ENCODE data around the gene SLC37A4. TPM values are rescaled to one million over a fixed set of nuclear protein-coding genes. Genes with fewer than 3 reads are reported as not detected.

The SLC37A4 gene
- total and polyA plus RNA-seq, 10 of the 15 experiments (the other 5 are each of a cell fraction or from before 2014, with no cell fraction given): 11.6 to 29.7 (median 20.4) TPM

DNA sequence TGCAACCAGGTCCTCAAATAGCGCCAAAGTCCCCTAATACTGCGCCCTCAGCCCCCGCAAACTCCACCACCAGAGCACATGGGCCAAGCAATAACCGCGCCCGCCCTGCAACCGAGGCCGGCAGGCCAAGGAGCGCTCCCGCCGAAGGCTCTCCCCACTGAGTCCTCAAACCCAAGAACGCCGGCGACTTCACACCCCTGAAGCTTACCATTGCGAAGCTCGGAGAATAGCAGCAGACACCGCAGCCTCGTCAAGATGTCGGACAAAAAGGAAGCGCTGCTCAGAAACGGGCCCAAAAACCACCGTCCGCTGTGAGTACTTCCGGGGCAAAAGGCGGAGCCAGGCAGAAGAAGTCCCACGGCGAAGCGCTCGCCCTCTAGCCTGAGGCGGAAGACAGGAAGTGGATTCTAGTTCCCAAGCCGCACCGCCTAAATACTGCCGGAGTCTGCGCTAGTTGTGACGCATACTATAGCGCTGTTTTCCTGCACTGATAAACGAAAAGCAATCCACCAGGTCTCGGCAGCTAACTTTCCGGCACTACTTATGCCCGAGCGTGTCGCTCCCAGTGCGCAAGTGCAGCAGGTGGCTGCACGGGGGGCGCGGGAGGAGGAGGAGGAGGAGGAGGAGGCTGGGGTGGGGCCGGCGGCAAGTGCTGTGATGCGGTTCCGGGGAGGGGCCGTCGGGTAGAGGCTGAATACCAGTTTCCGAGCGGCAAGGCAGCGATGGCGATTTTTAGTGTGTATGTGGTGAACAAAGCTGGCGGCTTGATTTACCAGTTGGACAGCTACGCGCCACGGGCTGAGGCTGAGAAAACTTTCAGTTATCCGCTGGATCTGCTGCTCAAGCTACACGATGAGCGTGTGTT is 12.4 kb downstream of the SLC37A4 start, which contains the start of the genes RPS25 and TRAPPC4:
TSS of gene RPS25 (minus strand) at position 270 of the 865 bp plus-strand sequence. CDS start at position 211, 59 bp downstream.
TSS of gene TRAPPC4 (plus strand) at position 693 of the 865 bp plus-strand sequence. CDS start at position 723, 30 bp downstream.
- POLR2A ChIA-PET: interaction anchor here (0.6 to 2.6 kb wide), 15 partner anchors 10 to 232 kb away, joined by 3 to 13 read pairs (median 5); partner anchors contain the start of genes C2CD2L, CENATAC, HMBS and SLC37A4
- H3K9me3 ChIP-seq (replicated peaks; ENCODE audit: control insufficient read depth, insufficient read depth, low read length): no peaks in the 10 kb centered on the region; the same call in 2 of the 3 replicates
- H4K20me1 ChIP-seq (ENCODE audit: control insufficient read depth, insufficient read depth): no peaks in the 10 kb centered on the region
- H3K27me3 ChIP-seq (replicated peaks in 1 of 2; ENCODE audit: control insufficient read depth in 2 of 2, insufficient read depth in 2 of 2, low read length in 1 of 2): no peaks in the 10 kb centered on the region
- RAD21 ChIA-PET (ENCODE audit: unreplicated experiment): interaction anchor here (0.7 to 1.6 kb wide), 3 partner anchors 21 to 995 kb away, joined by 3 to 5 read pairs (median 3); partner anchors contain the start of gene CENATAC
- H3K27ac ChIP-seq (ENCODE audit: control insufficient read depth, insufficient read depth): peak within 1 kb of the TSS; percentile 82
- H3K36me3 ChIP-seq (ENCODE audit: control insufficient read depth in 2 of 2, insufficient read depth in 2 of 2, low read length in 1 of 2): peaks cover 11 to 23% of the 10 kb centered on the region in 2 experiments
- in situ Hi-C loops (cut with MboI): no loop called here
- WGBS (ENCODE audit: insufficient coverage, insufficient replicate concordance, low lambda C conversion rate, missing lambda C conversion rate): 1% methylated on average over 63 of the region's 63 CpGs
- DNase-seq (ENCODE audit: low read depth, low spot score) (peak; percentile 92), FAIRE-seq (peak; percentile 92), ATAC-seq (peak; percentile 92)
- peak within 1 kb of the TSS; percentile 96 for H2AFZ ChIP-seq (ENCODE audit: control insufficient read depth, low read depth, low read length)
- no TSS peak for BruUV-seq (replicated peaks)
- CTCF ChIA-PET: interaction anchor here (0.9 to 3.2 kb wide), 7 partner anchors 12 to 320 kb away, joined by 3 to 16 read pairs (median 4); partner anchors contain the start of genes HYOU1 and VPS11
- H3K4me3 ChIP-seq: peak within 1 kb of the TSS; percentile 96
- SMC1A ChIA-PET (ENCODE audit: uncharacterized antibody, unreplicated experiment): interaction anchor here (0.6 to 6.4 kb wide), 9 partner anchors 11 to 88 kb away, joined by 3 to 40 read pairs (median 4); partner anchors contain the start of genes CENATAC, HMBS, SLC37A4 and VPS11
- intact Hi-C loops (cut with micrococcal nuclease; ENCODE audit: unreplicated experiment): loop anchor here (2.0 to 5.0 kb wide), 2 partner anchors 38 to 84 kb away; partner anchors contain the start of genes DPAGT1 and HYOU1
- peak within 1 kb of the TSS; percentile 92 for H3K4me2 ChIP-seq (ENCODE audit: control insufficient read depth, insufficient read depth)
- H3K79me2 ChIP-seq (ENCODE audit: control insufficient read depth, insufficient read depth, low read length): peaks cover 53% of the 10 kb centered on the region
- no peaks in the 10 kb centered on the region; the same call in 1 of the 2 replicates for H3K4me1 ChIP-seq (ENCODE audit: control insufficient read depth, insufficient read depth, low read length)
- H3K9ac ChIP-seq (ENCODE audit: control insufficient read depth, insufficient read depth, low read length): peak within 1 kb of the TSS; percentile 87
- TF ChIP-seq NR2F1 (conservative IDR thresholded peaks at IDR 0.05) (0 out of 2 replicates have a peak, but pooled peaks have one; percentile 39), RUNX3 (IDR thresholded peaks at IDR 0.05; ENCODE audit: low read length) (peak; percentile 88), SUZ12 (IDR thresholded peaks at IDR 0.05; ENCODE audit: unreplicated experiment) (no peak), BCLAF1 (IDR thresholded peaks at IDR 0.05) (no peak), NKRF (conservative IDR thresholded peaks at IDR 0.05) (peak; percentile 77), STAT1 (conservative IDR thresholded peaks at IDR 0.05) (peak; percentile 90; the same call in 1 of the 2 replicates), E2F8 (IDR thresholded peaks at IDR 0.05; ENCODE audit: low read depth, partially characterized antibody) (peak; percentile 90), CBX3 (IDR thresholded peaks at IDR 0.05; ENCODE audit: borderline replicate concordance, low read depth) (no peak)
- TF ChIP-seq, protein P1, sequence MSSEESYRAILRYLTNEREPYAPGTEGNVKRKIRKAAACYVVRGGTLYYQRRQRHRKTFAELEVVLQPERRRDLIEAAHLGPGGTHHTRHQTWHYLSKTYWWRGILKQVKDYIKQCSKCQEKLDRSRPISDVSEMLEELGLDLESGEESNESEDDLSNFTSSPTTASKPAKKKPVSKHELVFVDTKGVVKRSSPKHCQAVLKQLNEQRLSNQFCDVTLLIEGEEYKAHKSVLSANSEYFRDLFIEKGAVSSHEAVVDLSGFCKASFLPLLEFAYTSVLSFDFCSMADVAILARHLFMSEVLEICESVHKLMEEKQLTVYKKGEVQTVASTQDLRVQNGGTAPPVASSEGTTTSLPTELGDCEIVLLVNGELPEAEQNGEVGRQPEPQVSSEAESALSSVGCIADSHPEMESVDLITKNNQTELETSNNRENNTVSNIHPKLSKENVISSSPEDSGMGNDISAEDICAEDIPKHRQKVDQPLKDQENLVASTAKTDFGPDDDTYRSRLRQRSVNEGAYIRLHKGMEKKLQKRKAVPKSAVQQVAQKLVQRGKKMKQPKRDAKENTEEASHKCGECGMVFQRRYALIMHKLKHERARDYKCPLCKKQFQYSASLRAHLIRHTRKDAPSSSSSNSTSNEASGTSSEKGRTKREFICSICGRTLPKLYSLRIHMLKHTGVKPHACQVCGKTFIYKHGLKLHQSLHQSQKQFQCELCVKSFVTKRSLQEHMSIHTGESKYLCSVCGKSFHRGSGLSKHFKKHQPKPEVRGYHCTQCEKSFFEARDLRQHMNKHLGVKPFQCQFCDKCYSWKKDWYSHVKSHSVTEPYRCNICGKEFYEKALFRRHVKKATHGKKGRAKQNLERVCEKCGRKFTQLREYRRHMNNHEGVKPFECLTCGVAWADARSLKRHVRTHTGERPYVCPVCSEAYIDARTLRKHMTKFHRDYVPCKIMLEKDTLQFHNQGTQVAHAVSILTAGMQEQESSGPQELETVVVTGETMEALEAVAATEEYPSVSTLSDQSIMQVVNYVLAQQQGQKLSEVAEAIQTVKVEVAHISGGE (CRISPR knock-in tag; IDR thresholded peaks at IDR 0.05): peak; percentile 71
